Measurements from ENCODE around the gene RHBDL1.

RHBDL1 gene

GRCh38 chr16:667113-667779, 8.2 kb upstream of the RHBDL1 start:
- Histone ChIP-seq H3K4me3 (peak overlapping the region; percentile 84 to 92), H3K4me1 (peaks cover 8 to 22% (median 18%) of the 10 kb centered on the region in 4 donors), H3K36me3 (peaks cover 25 to 37% (median 26%) of the 10 kb centered on the region in 3 donors), H3K27me3 (no peaks in the 10 kb centered on the region), H3K9me3 (no peaks in the 10 kb centered on the region), H3K27ac (peak overlapping the region; percentile 87)
- intact Hi-C loops (cut with DNase I; ENCODE audit: low total_unique reads) = no loop called here
- DNase-seq = no peak
- TF ChIP-seq, protein P1, sequence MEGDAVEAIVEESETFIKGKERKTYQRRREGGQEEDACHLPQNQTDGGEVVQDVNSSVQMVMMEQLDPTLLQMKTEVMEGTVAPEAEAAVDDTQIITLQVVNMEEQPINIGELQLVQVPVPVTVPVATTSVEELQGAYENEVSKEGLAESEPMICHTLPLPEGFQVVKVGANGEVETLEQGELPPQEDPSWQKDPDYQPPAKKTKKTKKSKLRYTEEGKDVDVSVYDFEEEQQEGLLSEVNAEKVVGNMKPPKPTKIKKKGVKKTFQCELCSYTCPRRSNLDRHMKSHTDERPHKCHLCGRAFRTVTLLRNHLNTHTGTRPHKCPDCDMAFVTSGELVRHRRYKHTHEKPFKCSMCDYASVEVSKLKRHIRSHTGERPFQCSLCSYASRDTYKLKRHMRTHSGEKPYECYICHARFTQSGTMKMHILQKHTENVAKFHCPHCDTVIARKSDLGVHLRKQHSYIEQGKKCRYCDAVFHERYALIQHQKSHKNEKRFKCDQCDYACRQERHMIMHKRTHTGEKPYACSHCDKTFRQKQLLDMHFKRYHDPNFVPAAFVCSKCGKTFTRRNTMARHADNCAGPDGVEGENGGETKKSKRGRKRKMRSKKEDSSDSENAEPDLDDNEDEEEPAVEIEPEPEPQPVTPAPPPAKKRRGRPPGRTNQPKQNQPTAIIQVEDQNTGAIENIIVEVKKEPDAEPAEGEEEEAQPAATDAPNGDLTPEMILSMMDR (IDR thresholded peaks at IDR 0.05) = no peak

- intact Hi-C loops (cut with DNase I; ENCODE audit: low total_unique reads) = no loop called here
- Histone ChIP-seq H3K27ac (peak within 1 kb of the TSS; percentile 87), H3K36me3 (peaks cover 32 to 38% (median 33%) of the 10 kb centered on the region in 3 donors), H3K27me3 (no peaks in the 10 kb centered on the region), H3K9me3 (no peaks in the 10 kb centered on the region), H3K4me3 (peak within 1 kb of the TSS; percentile 84 to 92), H3K4me1 (peaks cover 8 to 22% (median 18%) of the 10 kb centered on the region in 4 donors)
- DNase-seq = peak; percentile 91 to 96
- TF ChIP-seq, protein P1 (IDR thresholded peaks at IDR 0.05) = peak; percentile 88 to 90
These were observed 7.5 kb upstream of the RHBDL1 start, which contains the start of gene RHOT2 for GRCh38 chr16:667780-668518. Gene RHOT2 (plus strand): TSS chr16:668132. CDS start chr16:668200, 68 bp downstream.

GRCh38 chr16:668519-669171, 6.8 kb upstream of the RHBDL1 start:
- peak overlapping the region; percentile 87 for H3K27ac ChIP-seq
- H3K4me3 ChIP-seq = peak overlapping the region; percentile 84 to 92
- no peak for DNase-seq
- peaks cover 34 to 45% (median 40%) of the 10 kb centered on the region in 3 donors for H3K36me3 ChIP-seq
- intact Hi-C loops (cut with DNase I; ENCODE audit: low total_unique reads) = no loop called here
- peaks cover 8 to 22% (median 18%) of the 10 kb centered on the region in 4 donors for H3K4me1 ChIP-seq
- H3K27me3 ChIP-seq = no peaks in the 10 kb centered on the region
- TF ChIP-seq, protein P1 (IDR thresholded peaks at IDR 0.05) = no peak
- H3K9me3 ChIP-seq = no peaks in the 10 kb centered on the region

DNA sequence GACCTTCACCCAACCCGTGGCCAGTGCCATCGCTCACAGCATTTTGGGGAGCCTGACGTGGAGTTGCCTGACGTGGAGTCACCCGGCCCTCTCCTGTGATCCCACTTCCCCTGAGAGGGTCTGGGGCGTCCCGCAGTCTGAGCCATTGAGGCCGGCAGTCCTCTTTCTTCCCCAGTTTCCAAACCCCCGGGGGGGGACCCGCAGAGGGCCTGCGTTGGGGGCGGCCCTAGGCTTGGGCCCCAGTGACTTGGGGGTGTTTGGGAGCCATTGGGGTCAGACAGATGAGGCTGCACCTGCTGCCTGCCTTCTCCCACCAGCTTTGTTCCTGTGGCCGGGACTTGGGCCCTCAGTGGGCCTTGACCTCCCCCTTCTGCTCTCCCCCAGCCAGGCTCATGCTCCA, 5.8 kb upstream of the RHBDL1 start:
- H3K4me3 ChIP-seq = no peak overlapping the region
- TF ChIP-seq, protein P1 (IDR thresholded peaks at IDR 0.05) = no peak
- H3K27me3 ChIP-seq = no peaks in the 10 kb centered on the region
- peaks cover 34 to 55% (median 43%) of the 10 kb centered on the region in 3 donors for H3K36me3 ChIP-seq
- H3K27ac ChIP-seq = no peak overlapping the region
- intact Hi-C loops (cut with DNase I; ENCODE audit: low total_unique reads) = no loop called here
- H3K4me1 ChIP-seq = peaks cover 8 to 22% (median 18%) of the 10 kb centered on the region in 4 donors
- no peaks in the 10 kb centered on the region for H3K9me3 ChIP-seq
- no peak for DNase-seq

DNA sequence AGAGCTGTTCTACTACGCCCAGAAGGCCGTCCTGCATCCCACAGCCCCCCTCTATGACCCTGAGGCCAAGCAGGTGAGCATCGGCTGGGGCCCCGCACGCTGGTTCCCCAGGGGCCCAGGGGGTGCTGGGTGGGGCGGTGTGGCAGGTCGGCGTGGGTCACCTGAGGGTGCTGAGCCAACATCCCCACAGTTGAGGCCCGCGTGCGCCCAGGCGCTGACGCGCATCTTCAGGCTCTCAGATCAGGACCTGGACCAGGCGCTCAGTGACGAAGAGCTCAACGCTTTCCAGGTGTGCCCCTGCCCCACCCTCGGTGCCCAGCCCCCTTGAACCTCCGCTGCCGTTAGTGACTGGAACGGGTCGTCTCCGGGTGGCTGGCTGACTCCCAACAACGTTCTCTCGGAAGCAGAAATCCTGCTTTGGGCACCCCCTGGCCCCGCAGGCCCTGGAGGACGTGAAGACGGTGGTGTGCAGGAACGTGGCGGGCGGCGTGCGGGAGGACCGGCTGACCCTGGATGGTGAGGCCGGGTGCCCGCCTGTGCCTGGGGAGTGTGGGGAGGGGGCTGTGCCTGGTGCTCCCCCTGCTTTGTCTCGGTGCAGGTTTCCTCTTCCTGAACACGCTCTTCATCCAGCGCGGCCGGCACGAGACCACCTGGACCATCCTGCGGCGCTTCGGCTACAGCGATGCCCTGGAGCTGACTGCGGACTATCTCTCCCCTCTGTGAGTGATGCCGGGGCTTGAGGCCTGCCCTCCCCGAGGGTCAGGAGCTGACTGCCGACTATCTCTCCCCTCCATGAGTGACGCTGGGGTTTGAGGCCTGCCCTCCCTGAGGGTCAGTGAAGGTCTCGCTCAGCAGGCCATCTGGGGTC, 4.8 kb upstream of the RHBDL1 start:
- peaks cover 34 to 57% (median 43%) of the 10 kb centered on the region in 3 donors for H3K36me3 ChIP-seq
- TF ChIP-seq, protein P1 (IDR thresholded peaks at IDR 0.05) = no peak
- H3K27ac ChIP-seq = no peak overlapping the region
- H3K4me3 ChIP-seq = no peak overlapping the region
- intact Hi-C loops (cut with DNase I; ENCODE audit: low total_unique reads) = no loop called here
- H3K27me3 ChIP-seq = no peaks in the 10 kb centered on the region
- no peak for DNase-seq
- peaks cover 8 to 32% (median 27%) of the 10 kb centered on the region in 4 donors for H3K4me1 ChIP-seq
- H3K9me3 ChIP-seq = no peaks in the 10 kb centered on the region

Measured in tibial artery (tissue), 4 donors.